Brain microvascular endothelial cell (primary cell): Measurements from ENCODE around the gene NRXN2.

Experiments used
- DNase-seq: peaks from one replicate; pipeline ENCODE4 v3.0.0-alpha.2; 2020
- H3K27ac ChIP-seq: fragments of 250-450 bp; sonication (Bioruptor Pico); 2 replicates; pipeline ENCODE4 v1.5.1; 2020; ENCODE audit warnings: mild to moderate bottlenecking, moderate library complexity
- H3K27me3 ChIP-seq: fragments of 250-450 bp; sonication (Bioruptor Pico); replicated peaks from 2 replicates; pipeline ENCODE4 v1.5.1; 2020; ENCODE audit warnings: mild to moderate bottlenecking
- H3K36me3 ChIP-seq: fragments of 250-450 bp; sonication (Bioruptor Pico); replicated peaks from 2 replicates; pipeline ENCODE4 v1.5.1; 2020; ENCODE audit warnings: mild to moderate bottlenecking
- H3K4me3 ChIP-seq: 2 replicates; pipeline ENCODE4 v1.5.1; 2011; ENCODE audit warnings: low read depth, mild to moderate bottlenecking, control low read depth, low read length, moderate library complexity
- in situ Hi-C: cut with HindIII; loops from 2 replicates; pipeline ENCODE4 v1.10.0; 2017; ENCODE audit warnings: low sequenced_read_pairs, low pct_ligation_motif_present
- TF ChIP-seq, protein P1 (sequence below): IDR thresholded peaks from 2 replicates; pipeline ENCODE4 v1.5.1; 2011; ENCODE audit warnings: low read depth, mild to moderate bottlenecking, moderate library complexity, low read length, control low read depth, inconsistent platforms; ENCODE audit errors: missing control alignments

NRXN2 gene

DNA sequence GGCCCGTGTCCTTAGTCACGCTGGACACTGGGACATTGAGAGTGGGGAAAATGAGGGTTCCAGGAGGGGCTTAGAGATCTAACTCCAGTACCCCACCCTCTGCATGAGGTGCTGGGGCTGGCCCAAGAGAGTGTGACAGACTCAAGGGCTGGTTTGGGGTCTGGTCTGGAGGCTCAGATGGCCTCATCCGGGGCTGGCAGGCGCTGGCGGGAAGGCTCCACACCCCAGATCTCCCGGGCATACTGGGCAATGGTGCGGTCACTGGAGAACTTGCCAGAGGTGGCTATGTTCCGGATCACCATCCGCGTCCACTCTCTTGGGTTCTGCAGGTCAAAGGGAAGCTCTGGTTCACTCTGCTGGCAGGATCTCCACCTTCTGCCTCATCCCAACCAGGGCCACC is 23.5 kb upstream of the NRXN2 start:
- no peak overlapping the region for H3K27ac ChIP-seq
- DNase-seq: no peak
- in situ Hi-C loops: no loop called here
- TF ChIP-seq, protein P1, sequence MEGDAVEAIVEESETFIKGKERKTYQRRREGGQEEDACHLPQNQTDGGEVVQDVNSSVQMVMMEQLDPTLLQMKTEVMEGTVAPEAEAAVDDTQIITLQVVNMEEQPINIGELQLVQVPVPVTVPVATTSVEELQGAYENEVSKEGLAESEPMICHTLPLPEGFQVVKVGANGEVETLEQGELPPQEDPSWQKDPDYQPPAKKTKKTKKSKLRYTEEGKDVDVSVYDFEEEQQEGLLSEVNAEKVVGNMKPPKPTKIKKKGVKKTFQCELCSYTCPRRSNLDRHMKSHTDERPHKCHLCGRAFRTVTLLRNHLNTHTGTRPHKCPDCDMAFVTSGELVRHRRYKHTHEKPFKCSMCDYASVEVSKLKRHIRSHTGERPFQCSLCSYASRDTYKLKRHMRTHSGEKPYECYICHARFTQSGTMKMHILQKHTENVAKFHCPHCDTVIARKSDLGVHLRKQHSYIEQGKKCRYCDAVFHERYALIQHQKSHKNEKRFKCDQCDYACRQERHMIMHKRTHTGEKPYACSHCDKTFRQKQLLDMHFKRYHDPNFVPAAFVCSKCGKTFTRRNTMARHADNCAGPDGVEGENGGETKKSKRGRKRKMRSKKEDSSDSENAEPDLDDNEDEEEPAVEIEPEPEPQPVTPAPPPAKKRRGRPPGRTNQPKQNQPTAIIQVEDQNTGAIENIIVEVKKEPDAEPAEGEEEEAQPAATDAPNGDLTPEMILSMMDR: no peak
- no peaks in the 10 kb centered on the region for H3K36me3 ChIP-seq
- H3K27me3 ChIP-seq: peaks cover 10% of the 10 kb centered on the region
- no peak overlapping the region for H3K4me3 ChIP-seq

DNA sequence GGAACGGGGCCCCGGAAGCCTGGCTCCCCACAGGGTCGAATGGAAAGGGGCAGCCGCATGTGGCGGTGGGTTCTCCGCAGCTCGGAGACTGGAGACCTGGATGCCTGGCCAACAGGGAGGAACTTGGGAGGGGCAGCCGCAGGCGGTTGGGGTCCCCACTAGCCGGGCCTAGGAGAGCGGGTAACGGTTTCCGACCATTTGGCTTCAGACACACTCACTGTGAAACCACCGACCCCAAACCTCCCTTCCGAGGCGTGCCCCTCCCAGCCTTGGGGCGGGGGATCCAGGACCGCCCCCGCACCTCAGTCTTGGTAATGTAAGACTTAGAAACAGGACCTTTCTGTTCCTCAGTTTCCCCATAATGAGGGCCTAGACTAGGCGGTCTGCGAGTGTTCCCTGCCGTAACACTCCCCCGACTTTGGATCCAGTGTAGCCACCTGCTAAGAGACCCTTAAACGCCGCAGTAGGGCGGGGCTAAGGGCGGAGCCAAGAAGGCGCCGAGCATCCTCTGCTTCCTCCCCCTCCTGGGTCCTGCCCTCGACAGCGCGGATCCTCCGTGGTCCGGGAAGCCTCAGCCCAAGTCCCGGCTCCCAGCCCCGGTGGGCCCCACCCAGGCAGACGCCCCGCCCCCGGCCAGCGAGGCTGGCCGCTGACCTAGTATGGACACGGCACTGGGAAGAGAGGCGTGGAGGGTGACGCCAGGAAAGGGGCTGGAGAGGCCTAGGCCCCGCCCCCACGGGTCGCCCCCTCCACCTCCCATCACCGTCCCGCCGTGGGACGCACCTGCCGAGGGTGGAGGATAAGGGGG is 22.7 kb upstream of the NRXN2 start:
- Histone ChIP-seq H3K27ac (no peak overlapping the region), H3K36me3 (no peaks in the 10 kb centered on the region), H3K27me3 (peaks cover 10% of the 10 kb centered on the region), H3K4me3 (peak overlapping the region; percentile 35)
- TF ChIP-seq, protein P1: no peak
- DNase-seq: peak; percentile 47
- in situ Hi-C loops: no loop called here

DNA sequence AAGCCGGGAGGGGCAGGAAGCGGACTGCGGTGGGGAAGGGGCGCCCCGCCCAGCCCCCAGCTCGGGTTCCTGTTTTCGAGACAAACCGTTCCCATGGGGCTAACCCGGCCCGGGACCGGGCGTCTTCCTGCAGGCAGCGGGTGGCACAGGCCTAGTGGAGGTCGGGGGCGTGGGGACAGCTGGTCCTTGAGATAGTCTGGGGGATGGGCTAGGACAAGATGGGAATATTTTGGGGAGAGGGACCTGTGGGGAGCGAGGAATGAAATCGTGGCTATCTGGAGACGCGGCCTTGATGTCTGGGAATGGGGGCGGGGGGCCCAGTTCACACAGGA is 22.2 kb upstream of the NRXN2 start:
- Histone ChIP-seq H3K27ac (no peak overlapping the region), H3K4me3 (peak overlapping the region; percentile 35), H3K27me3 (peaks cover 10% of the 10 kb centered on the region), H3K36me3 (no peaks in the 10 kb centered on the region)
- DNase-seq: no peak
- in situ Hi-C loops: no loop called here
- TF ChIP-seq, protein P1: no peak

DNA sequence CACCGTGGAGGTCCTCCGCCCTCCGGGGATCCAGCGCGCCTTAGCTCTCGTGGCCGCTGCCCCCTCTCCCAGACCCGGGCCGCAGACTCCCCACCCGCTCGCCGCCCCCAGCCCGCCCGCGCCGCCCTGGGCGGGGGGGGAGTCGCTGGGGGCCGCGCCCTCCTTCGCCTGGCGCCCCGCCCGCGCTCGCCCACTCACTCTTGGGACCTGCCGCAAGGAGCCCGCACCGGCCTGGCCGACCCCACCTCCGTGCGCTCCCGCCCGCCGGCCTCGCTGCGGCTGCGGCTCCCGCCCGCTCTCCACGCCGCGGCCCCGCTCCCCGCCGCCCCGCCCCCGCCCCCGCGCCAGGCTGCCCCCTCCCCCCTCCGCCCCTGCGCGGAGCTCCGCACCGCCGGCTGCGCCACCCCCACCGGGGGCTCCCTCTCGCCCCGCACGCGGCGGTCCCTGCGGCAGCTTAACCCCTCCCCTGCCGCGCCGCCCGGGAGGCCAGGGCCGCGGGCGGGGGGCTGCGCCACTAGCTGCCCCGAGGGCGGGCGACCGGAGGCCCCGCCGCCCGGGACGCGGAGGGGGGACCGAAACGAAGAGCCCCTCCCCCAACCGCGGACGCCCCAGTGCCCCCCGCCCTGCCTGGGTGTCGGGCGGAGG is 21.7 kb upstream of the NRXN2 start:
- no peak overlapping the region for H3K27ac ChIP-seq
- DNase-seq: no peak
- in situ Hi-C loops: no loop called here
- no peaks in the 10 kb centered on the region for H3K36me3 ChIP-seq
- H3K4me3 ChIP-seq: peak overlapping the region; percentile 35
- H3K27me3 ChIP-seq: peaks cover 10% of the 10 kb centered on the region
- TF ChIP-seq, protein P1: no peak

DNA sequence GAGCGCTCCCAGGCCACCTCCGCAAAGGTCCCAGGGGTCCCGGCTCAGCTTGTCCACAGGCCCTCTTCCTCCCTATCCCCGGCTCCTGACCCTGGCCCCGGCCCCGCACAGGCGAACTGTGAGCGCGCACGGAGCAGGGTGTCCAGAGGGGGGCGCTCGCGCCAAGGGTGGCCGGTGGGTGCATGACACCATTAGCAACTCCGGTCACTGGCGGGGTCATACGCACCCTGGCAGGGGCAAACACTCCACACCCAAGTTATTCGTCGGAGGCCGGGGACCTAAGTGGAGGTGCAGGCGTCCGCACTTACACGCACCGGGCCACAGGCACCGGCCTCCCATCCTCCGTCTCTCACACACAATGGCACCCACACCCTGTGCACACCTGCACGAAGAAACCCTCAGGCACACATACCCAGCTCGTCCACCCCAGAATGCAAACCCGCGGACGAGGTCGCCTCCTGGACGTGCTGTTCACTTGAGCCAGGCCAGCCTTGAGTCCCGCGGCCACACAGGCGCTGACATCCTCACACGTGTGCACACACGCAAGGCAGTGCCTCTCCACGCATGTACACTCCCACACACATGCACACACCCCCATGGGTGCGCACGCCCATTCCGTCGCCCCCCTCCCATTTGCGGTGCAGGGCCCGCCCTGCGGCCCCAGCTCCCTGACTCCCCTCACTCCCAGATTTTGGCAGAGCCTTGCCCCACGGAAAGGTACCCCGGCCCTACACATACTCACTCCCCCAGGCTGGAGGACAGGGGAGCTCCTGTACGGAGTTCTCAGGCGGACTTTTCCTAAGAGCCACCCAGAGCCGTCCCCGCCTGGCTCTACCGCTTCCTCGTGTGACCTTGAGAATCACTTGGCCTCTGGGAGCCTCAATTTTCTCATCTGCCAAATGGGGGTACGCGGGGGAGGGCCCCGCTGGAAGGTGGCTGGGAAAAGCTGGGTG is 20.9 kb upstream of the NRXN2 start, which contains the start of gene RASGRP2:
Gene RASGRP2 (minus strand): TSS at position 552 of the 953 bp plus-strand sequence. CDS start 1,276 bp downstream, outside the sequence.
- TF ChIP-seq, protein P1: peak; percentile 76
- H3K27ac ChIP-seq: no peak within 1 kb of the TSS
- peak within 1 kb of the TSS; percentile 35 for H3K4me3 ChIP-seq
- peaks cover 10% of the 10 kb centered on the region for H3K27me3 ChIP-seq
- in situ Hi-C loops: no loop called here
- DNase-seq: no peak
- H3K36me3 ChIP-seq: no peaks in the 10 kb centered on the region
